GM18499 (cell line): ENCODE results near the gene BAG5.
"Not testable (repeated sequence)": the region's sequence is repeated elsewhere in the genome, so short reads cannot be mapped to it uniquely, and the experiment has no call there.

Experiments used
- ATAC-seq: cut with Tn5 transposase; IDR thresholded peaks from one replicate; pipeline ENCODE4 v1.9.1; 2021; ENCODE audit warnings: moderate number of reproducible peaks; ENCODE audit not compliant: insufficient read depth, unreplicated experiment

BAG5 gene

GRCh38 chr14:103525430-103526246 lies 36.8 kb downstream of the BAG5 start:
- not testable (repeated sequence) for ATAC-seq

- no peak for ATAC-seq
These were observed 38.2 kb downstream of the BAG5 start for GRCh38 chr14:103524002-103524935.

DNA sequence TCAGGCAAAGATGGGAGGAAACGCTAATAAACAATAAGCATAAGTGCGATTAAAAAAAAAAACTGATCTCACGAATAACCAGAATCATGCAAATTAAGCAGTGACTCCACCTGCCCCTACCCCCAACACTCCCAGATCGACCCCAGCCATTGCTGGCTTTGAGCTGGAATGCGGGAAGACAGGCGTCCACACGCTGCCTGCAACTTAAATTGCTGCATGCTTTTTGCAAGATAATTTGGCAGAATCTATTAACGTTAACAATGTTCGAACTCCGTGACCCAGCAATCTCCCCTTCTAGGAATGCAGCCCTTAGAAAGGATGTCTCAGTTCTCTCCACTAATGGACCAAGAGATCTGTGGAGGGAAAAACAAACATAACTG lies 38.9 kb downstream of the BAG5 start:
- no peak for ATAC-seq

GRCh38 chr14:103522649-103523574 lies 39.5 kb downstream of the BAG5 start, which contains the start of gene CKB:
Gene CKB, minus strand, starts transcription at chr14:103522830. Its CDS starts 337 bp downstream, at chr14:103522493.
- no peak for ATAC-seq

DNA sequence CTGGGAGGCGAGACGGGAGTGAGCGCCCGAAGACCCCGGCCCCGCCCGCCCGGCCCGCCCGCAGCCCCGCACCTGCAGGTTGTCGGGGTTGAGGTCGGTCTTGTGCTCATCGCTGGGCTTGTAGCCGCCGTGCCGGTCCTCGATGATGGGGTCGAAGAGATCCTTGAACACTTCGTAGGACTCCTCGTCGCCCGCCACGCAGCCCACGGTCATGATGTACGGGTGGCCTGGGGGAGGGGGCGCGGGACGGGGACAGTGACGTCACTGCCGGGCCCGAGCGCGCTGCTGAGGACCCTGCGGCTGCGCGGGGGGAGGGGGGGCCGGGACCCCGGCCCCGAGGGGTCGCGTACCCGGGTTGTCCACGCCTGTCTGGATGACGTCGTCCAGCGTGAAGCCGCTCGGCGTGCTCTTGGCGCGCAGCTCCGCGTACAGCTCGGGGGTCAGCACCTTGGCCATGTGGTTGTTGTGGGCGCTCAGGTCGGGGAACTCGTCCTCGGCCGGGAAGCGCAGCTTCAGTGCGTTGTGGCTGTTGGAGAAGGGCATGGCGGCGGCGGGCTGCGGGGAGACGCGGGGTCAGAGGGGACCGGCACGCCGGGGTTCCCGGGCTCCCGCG lies 40.4 kb downstream of the BAG5 start:
- ATAC-seq: no peak

- no peak for ATAC-seq
These were observed 41.0 kb downstream of the BAG5 start for GRCh38 chr14:103521438-103521950.

DNA sequence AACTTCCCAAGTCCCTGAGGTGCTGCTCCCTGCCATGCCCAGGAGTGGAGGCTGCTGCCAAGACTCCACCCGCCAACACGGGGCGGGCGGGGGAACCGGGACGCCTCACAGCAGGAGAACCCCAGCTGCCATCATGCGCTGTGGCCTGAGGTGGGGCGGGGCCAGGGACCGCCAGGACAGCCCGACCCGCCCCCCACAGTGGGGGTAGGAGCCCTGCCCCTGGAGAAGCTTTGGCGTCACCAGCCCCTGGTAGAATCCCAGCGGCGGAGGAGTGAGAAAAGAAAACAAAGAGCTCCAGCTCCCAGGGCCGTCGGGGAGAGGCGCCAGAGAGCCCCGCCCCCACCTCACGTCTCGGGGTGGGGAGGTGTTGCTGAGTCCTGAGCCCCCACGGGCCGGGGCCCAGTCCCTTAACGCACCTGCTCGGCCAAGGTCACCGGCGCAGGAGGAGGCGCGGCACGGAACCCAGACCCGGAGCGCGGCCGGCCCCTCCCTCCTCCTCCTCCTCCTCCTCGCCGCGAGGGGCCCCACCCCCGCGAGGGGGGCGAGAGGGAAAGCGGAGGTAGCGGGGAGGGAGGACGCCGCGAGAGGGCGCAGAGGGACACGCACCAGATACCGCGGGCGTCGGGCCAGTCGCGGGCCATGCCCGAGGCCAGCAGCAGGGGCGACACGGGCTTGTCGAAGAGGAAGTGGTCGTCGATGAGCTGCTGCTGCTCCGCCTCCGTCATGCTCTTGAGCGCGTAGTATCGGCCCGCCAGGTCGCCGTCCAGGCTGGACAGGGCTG lies 41.6 kb downstream of the BAG5 start:
- ATAC-seq: no peak

- no peak for ATAC-seq
These were observed 42.2 kb downstream of the BAG5 start for GRCh38 chr14:103520269-103520656.

DNA sequence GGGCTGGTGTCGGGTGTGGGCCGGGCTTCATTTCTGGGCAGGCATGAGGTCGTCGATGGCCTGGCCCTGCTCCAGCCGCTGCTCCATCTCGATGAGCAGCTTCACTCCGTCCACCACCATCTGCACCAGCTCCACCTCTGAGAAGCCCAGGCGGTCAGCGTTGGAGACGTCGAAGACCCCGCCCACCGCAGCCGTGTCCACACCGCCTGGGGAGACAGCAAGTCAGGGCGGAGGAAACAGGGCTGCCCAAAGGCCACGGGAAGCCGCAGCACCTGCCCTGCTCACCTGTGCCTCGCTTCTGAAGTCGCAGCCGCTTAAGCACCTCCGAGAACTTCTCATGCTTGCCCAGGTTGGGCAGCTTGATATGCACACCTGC lies 42.6 kb downstream of the BAG5 start:
- ATAC-seq: no peak

- ATAC-seq: no peak
These were observed 43.2 kb downstream of the BAG5 start for GRCh38 chr14:103519043-103519836.

GRCh38 chr14:103518422-103519042 lies 43.9 kb downstream of the BAG5 start:
- ATAC-seq: no peak

DNA sequence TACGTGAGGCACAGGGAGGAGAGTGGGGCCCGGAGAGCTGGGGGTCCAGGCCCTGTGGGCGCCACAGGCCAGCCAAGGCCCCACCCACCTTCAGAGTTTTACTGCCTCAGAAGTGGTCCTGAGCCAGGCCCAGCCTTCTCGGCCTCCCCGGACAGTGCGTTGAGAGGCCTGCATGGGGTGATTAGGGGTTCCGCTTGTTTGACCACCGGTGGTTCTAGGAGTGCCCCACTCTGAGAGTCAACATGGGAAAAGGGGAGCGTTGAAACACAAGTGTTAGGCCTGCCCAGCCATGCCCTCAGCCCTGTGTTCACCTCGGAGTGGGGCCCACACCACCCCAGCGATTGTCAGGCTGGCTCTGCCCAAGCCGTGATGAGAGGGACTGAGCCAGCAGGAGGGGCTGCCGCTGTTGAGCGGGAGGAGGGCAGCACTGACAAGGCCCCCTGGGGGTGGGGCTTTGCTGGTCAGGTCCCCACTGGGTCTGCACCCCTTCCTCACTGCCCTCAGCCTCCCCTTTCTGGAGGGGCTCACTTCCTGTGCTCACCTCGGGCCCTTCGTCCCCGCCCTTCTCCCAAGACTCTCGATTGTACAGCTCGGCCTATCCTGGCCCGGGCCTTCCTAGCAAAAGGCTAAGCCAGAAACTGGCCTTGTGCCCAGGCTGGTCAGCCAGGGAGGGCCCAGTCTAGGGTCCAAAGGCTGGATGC lies 44.6 kb downstream of the BAG5 start:
- ATAC-seq: no peak

DNA sequence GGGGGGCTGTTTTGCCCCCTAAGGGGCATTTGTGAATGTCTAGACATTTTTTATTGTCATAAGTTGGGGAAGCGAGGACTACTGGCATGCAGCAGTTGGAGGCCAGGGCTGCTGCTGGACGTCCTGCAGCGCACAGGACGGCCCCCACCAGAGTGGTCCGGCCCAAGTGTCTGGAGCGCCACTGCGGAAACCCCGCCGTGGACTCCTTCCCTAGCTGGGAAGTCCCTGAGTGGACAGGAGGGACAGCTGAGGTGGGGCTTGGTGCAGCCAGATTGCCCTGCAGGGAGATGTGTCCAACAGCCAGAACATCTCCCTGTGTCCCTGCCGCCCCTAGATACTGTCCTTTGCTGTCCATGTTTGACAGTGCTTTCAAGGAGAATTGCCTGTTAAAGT lies 45.3 kb downstream of the BAG5 start:
- no peak for ATAC-seq

- ATAC-seq: no peak
These were observed 45.9 kb downstream of the BAG5 start for GRCh38 chr14:103516426-103517173.

DNA sequence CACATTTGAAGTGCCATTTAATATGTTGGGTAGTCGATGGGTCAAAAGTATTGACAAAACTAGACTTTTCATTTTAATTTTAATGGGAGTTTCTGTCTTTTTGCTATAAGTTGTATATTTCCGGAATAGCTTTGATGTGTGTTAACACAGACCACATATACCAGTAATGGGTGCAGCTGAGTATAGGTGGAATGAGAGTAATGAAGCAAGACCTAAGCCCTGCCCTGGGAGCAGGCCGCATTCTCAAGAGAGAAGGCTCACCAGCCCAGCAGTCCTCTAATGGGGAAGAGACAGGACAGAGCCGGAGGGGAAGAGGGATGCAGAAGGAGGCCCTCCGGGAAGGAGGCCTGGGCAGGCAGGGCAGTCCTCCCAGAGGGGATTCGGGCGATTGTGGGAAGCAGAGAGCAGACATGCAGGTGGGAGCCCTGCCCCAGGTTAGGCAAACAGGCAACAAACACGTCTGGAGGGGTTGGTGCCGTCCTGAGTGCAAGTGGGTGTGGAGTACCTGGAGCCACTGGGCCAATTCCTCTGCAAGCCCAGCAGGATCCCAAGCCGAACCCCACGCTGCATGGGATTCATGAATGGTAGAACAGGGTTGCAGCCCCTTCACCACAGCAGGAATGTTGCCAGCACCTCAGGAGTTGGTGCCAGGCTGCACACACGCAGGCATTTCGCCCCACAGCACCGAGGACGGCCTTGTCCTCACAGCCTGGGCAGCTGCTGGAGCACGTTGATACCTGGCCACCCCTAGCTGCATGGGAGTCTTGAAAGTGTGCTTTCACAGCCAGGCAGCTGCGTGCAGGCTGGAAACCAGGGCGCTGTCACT lies 47.6 kb downstream of the BAG5 start:
- ATAC-seq: no peak
